Activated CD8-positive, alpha-beta memory T cell treated with anti-CD3 and anti-CD28 coated beads, Interleukin-2, amount 50 U/mL, for 24 hours (primary cell): ENCODE measurements around the gene MYO5B.

Experiments used
- DNase-seq: peaks from one replicate; pipeline ENCODE4 v3.0.0-alpha.2; 2020; ENCODE audit errors: extremely low read depth

MYO5B gene

DNA sequence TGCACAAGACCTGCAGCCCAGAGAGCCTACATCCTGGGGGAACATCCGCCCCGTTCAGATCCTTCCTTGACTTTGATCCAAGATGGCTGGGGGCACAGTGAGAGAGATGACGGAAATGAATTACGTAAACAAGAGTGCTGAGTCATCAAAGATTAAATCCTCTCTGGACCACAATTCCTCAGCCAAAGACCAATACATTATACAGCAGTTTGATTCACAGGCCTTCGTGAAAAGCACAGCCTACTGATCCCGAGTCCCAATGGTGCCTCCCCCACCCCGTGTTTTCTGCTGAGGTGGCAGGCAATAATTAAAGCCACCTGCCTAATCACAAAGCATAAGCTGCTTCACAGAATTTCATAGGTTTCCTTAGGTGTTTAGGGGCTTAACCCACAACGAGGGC is 43.0 kb downstream of the MYO5B start:
- DNase-seq: no peak

GRCh38 chr18:50144540-50144939 is 50.4 kb downstream of the MYO5B start:
- DNase-seq: no peak

GRCh38 chr18:50143886-50144285 is 51.1 kb downstream of the MYO5B start:
- no peak for DNase-seq

DNA sequence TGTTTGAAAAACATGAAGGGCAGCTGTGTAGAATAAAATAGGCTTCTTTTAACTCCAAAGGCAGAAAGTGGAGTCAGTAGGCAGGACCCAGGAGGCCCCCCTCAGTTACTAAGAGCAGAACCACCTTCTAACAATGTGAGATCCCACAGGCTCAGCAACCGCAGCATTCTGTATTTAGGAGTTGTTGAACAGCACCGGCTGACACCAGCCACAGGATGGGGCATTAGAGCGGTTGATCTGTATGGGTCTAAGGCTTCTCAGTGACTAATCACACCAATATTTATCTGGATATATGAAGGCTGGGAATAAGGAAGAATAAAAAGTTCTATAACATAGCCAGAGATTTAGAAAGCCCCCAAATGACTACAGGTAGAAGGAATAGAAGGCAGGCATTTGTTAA is 51.7 kb downstream of the MYO5B start:
- no peak for DNase-seq

GRCh38 chr18:50142441-50143120 is 52.4 kb downstream of the MYO5B start:
- no peak for DNase-seq

DNA sequence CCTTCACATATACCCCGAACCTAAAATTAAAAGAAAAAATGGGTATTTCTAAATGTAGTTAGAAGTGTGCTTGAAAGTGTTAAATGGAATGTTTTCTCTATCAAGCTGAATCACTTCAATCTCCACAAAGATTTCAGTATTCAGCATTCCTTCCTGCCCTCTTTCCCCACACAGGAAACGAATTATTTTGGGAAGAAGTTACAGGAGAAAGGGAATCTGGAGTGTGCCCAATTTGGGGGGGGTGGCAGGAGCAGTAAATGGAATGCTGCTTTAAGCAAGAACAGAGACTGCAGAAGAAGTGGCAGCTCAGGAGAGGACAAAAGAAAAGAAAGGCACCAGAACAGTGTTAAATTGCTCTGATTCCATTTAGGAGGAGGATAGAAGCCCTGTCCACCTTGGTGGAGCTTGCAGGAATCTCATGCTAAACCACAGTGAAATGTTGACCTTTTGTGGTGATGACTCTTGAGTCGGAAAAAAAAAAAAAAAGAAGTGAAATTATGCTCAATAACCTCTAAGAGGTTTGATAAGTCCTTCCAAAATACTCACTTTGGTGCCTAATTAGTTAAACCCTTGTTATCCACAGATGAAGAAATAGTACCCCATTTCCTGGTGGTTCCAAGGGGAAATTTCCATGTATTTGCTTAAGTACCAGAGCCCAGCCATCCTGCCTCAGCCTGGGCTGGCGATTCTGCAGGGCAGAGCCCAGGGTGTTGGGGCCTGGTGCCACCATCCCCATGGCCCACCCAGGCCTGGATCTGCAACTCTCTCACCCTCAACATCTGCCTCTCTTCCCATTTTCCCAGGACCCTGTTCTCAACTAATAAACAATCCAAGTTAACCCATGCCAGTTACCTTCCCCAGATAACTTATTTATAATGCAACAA is 56.5 kb downstream of the MYO5B start:
- DNase-seq: no peak

GRCh38 chr18:50135903-50136302 is 59.0 kb downstream of the MYO5B start:
- no peak for DNase-seq

DNA sequence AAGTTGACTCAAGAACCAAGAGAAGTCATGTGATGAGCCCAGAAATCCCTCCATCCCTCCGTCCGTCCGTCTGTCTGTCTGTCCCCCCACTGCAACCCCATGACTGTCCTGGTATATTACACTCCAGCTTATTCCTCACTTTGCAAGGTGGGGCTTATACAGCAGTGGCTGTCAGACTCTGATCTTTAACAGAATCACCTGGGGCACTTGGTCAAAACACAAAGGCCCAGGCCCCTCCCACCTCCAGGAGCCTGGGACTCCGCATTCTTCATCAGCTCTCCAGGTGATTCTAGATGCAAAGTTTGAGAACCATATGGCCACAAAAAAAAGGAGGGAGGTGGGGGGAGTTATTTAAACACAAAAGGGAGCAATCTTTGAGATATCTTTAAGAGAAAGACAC is 61.4 kb downstream of the MYO5B start:
- DNase-seq: no peak

DNA sequence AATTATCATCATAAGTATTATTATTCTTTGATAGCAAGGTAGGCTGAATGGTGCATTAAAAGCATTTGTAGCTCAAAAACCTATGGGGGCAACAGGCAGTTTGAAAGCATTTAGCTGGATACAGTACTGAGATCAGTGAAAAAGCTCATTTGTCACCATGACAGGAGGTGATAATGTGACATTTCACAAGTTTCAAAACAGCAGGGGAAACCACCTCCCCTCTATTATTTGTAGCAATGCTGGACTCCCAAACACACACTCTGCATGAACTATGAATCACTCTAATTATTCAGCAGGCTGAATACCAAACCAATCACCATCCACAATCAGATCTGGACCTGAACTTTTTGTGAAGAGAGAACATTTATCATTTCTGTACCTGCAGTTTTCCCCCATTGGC is 63.4 kb downstream of the MYO5B start:
- DNase-seq: no peak

DNA sequence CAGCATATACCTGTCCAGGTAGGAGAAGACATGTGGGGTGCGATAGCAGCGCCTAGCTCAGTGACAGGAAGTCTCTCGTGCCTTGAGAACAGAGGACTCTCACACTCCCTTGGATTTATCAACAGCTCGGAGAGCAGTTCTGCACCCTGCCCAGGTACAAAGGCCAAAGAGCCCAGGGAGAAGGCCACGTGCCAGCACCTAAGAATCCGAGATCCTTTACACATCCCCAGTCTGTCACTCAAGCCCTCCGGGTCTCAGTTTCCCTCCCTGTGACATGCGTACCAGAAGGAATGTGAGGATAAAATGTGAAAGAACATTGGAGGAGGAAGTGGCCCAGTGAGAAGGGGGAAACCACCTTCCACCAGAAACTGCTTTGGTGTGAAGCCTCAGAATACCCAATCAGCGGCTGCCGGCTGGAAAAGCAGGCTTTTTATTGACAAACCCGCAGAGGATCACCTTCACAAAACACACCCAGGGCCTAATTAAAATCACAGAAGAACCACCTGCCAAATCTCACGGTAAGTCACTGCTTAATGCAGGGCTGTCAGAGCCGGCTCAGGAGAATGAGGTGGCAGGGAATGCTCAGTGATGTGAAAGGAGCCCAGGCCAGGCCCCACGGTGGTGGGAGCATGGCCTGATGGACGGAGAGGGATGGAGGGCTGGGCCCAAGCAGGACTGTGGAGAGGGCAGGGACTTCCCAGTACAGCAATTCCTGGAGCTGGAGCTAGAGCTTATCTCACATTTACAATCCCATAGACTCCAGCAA is 66.3 kb downstream of the MYO5B start:
- no peak for DNase-seq

DNA sequence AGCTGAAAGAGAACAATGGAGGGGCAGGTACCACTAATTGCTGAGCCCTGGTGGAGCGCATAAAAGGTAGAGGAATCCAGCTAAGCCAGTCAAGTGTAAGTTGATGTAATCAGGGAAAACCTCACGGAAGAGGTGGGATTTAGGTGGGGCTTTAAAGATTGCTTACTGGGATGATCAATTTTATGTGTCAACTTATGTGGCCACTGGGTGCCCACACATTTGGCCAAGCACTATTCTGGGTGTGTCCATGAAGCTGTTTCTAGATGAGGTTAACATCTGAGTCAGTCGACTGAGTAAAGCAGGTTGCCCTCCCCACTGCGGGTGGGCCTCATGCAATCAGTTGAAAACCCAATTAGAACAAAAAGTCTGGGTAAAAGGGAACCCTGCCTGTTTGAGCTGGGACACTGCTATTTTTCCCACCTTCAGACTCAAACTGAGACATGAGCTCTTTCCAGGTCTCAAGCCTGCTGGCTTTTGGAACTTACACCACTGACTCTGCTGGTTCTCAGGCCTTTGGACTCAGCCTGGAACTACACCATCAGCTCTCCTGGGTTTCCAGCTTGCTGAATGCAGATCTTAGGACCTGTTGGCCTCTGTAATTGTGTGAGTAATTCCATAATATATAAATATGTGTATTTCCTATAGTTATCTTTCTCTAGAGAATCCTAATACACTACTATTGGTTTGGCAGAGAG is 67.3 kb downstream of the MYO5B start:
- DNase-seq: no peak

- DNase-seq: no peak
Observed at GRCh38 chr18:50126471-50126870, 68.5 kb downstream of the MYO5B start.

- DNase-seq: no peak
Observed at GRCh38 chr18:50125456-50125855, 69.5 kb downstream of the MYO5B start.

DNA sequence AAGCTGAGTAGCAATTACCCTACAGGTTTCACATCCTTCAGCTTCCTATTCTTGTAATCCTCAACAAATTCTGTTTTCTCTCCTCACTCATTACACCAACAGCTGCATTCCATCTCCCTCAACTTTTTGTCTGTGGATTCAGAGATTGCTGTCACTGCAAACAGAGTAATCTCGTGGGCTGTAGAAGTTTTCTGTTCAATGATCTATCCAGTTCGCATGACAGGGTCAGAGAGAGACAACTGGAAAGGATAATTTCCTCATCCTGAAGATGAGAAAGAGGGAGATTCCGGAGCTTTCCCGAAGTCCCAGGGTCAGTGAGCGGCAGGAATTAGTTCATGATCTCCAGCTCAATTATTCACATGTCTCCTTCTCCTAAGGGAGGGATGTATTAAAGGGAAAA is 75.7 kb downstream of the MYO5B start:
- no peak for DNase-seq

- no peak for DNase-seq
Observed at GRCh38 chr18:50117863-50118262, 77.1 kb downstream of the MYO5B start.

DNA sequence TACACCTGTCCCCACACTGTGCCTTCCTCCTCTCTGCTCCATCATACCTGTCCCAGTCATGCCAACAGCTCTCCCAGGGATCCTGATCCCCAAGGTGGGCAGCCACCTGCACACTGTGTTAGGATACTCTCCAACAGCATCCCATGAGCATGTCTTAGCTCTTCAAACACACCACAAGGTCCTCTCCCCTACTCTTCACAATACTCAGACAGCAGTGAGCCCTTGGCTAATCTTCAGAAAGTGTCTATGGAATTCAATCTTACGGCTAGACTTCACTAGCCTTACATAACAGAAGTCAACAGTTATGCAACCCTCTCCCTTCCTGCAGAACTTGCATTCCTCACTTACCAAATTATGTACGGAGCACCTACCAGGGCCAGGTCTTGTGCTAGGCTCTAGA is 79.9 kb downstream of the MYO5B start:
- DNase-seq: no peak

DNA sequence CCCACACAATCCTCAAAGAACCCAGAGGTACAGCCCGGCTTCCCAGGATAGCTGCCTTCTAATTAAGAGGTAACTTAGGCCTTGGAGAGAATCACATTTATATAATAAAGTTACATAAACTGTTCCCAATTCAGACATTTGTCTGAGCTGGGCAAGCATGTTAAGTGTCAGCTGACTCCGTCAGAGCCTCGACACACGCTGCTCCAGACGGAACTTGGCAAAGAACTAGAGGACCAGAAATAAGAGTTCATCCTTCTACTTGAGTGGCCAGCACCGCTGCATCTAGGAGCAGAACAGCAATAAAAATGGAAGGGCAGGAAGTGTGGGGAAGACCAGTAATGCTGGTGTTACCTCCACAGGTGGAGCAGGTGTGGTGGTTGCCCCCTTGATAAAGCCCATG is 80.5 kb downstream of the MYO5B start:
- no peak for DNase-seq

- no peak for DNase-seq
Observed at GRCh38 chr18:50113726-50114125, 81.2 kb downstream of the MYO5B start.

DNA sequence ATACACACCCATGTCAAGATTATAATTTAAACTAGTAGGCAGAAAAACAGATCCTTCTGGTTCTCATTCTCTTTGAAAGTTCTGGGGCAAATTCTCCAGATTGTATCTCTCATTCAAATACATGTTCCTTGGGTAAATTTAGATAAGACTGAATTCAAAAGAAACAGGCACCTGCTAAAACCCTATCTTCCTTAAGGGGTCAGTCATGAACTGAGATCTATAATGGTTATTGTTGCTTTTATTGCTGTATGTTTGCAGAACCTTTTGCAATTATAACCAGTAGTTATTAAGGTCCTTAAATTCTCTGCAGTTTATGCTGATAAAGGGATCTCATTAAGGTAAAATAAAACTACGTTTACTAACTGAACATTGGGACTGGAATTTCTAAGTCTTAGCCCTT is 83.5 kb downstream of the MYO5B start:
- no peak for DNase-seq

GRCh38 chr18:50107468-50107977 is 87.4 kb downstream of the MYO5B start:
- DNase-seq: no peak

DNA sequence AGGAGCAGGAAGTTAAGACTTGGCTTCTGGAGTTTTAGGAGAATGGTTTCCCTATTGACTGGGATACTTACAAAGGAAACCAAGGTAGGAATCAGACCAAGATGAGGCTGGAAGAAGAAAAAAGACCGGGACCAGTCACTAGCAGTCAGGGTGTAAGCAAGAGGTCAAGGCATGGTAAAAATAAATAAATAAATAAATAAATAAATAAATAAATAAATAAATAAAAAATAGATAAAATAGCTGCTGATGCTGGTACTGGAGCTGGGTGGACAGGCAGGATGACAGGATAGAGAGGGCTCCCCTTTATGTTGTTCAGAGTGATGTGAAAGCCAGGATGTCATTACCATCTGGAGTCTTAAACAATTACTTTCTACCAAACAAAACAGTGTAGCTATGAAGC is 89.9 kb downstream of the MYO5B start:
- no peak for DNase-seq

DNA sequence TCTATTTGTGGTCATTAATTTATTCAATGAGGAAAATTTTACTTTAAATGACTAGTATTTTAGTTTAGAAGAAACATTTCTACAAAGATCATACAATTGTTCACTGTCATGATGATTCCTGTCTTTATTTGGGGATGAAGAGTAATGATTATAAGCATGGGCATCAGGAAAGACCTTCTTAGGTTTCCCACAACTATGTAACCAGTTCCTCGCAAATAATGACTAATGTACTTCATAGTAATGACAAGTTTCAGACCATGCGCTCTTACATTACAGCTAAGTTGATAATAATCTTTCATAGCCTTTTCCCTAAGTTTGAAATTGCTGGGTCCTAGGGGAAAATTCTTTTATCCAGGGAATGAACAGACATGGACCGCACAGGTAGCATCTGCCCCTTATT is 90.5 kb downstream of the MYO5B start:
- DNase-seq: no peak
